ENCODE results near the gene PAX8. TPM values are rescaled to one million over a fixed set of nuclear protein-coding genes. Genes with fewer than 3 reads are reported as not detected.
A peak's percentile ranks its signal among the peaks of the same experiment; 100 is the strongest.

The PAX8 gene
- total RNA-seq, 4 donors from 2014 or later: 0.58 to 2.1 (median 1.1) TPM

DNA sequence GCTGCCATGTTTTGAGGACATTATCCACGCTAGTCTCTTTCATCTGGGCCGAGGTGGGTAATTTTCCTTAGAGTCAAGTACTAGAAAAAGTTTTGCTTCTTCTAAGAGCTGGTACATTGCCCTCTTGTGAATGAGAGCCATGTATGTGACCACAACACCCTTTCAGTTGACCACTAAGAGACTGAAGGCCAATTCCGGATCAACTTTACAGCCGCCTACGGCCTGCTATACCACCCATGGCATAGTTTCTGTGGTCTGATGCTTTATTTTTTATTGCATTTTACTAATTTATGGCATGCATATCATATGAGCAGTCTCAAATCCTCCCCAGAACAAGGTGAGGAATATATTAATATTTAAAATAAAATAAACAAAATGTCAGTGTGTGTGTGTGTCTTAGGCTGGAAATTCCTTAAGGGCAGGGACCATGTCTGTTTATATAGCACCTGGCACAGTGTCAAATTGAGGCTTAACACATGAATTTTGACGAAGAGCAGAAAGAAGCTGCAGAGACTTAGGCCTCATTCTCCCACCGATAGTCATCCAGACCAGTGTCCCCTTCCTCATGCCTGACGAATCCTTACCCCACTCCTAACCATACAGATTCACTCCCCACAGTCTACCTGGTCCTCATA is 69.6 kb downstream of the PAX8 start:
- intact Hi-C loops (cut with DNase I): no loop called here
- Histone ChIP-seq H3K4me3 (no peak overlapping the region), H3K36me3 (no peaks in the 10 kb centered on the region), H3K4me1 (peaks cover 27 to 48% (median 42%) of the 10 kb centered on the region in 4 donors), H3K27ac (replicated peaks in 1 of 4) (peak overlapping the region in 2 of 4 donors; percentile 50 to 61), H3K27me3 (no peaks in the 10 kb centered on the region), H3K9me3 (no peaks in the 10 kb centered on the region)
- no peak for DNase-seq (ENCODE audit: extremely low spot score)
- TF ChIP-seq, protein P1, sequence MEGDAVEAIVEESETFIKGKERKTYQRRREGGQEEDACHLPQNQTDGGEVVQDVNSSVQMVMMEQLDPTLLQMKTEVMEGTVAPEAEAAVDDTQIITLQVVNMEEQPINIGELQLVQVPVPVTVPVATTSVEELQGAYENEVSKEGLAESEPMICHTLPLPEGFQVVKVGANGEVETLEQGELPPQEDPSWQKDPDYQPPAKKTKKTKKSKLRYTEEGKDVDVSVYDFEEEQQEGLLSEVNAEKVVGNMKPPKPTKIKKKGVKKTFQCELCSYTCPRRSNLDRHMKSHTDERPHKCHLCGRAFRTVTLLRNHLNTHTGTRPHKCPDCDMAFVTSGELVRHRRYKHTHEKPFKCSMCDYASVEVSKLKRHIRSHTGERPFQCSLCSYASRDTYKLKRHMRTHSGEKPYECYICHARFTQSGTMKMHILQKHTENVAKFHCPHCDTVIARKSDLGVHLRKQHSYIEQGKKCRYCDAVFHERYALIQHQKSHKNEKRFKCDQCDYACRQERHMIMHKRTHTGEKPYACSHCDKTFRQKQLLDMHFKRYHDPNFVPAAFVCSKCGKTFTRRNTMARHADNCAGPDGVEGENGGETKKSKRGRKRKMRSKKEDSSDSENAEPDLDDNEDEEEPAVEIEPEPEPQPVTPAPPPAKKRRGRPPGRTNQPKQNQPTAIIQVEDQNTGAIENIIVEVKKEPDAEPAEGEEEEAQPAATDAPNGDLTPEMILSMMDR (IDR thresholded peaks at IDR 0.05): no peak
- TF ChIP-seq POLR2A (IDR thresholded peaks at IDR 0.05; ENCODE audit: low read depth) (no peak), POLR2AphosphoS5 (IDR thresholded peaks at IDR 0.05) (peak in 1 of 2 donors; percentile 42), EP300 (IDR thresholded peaks at IDR 0.05) (no peak)
- 71% methylated on average over 8 of the region's 8 CpGs for WGBS

DNA sequence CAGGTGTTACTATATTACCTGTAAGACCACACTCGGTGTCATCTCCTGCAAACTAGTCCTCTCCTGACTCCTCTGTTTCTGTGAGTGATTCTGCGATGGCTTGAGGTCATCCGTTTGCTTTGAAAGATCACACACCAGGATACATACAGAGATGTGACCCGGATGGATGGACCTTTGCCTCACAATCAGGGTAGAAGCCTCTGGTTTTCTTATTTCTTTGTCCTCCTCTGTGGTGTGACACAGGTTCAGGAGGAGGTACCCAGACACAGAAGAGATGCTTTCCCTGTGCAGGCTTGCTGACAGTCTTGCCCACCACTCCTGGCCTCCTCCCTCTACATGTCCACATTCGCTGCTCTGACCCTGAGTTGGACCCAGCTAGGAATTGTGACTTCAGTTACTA is 70.3 kb downstream of the PAX8 start:
- no peak for DNase-seq (ENCODE audit: extremely low spot score)
- no peak for TF ChIP-seq POLR2AphosphoS5 (IDR thresholded peaks at IDR 0.05)
- TF ChIP-seq, protein P1 (IDR thresholded peaks at IDR 0.05): no peak
- no peak for TF ChIP-seq POLR2A (IDR thresholded peaks at IDR 0.05; ENCODE audit: low read depth)
- no peak for TF ChIP-seq EP300 (IDR thresholded peaks at IDR 0.05)
- H3K36me3 ChIP-seq: no peaks in the 10 kb centered on the region
- no peaks in the 10 kb centered on the region for H3K27me3 ChIP-seq
- H3K4me3 ChIP-seq: no peak overlapping the region
- H3K9me3 ChIP-seq: no peaks in the 10 kb centered on the region
- H3K4me1 ChIP-seq: peaks cover 27 to 50% (median 42%) of the 10 kb centered on the region in 4 donors
- intact Hi-C loops (cut with DNase I): no loop called here
- WGBS: 91% methylated on average over 5 of the region's 5 CpGs
- H3K27ac ChIP-seq (replicated peaks in 1 of 4): peak overlapping the region in 1 of 4 donors; percentile 20

DNA sequence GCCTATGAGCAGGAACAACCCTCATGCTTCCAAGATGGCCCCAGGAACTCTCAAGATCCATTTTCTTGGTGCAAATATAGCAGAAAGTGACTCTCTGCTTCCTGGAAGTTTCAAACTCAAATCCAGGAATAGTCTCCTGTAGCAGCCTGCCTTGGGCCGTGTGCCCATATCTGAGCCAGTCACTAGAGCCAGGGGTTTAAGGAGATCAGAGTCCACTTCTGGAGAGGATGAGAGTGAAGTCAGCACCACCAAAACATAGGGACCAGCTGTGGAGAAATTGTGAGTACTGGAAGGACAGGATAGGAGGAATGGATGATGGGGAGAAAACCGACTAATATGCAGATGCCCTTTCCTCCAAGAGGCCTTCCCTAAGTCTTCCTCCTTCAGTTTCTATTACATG is 71.7 kb downstream of the PAX8 start:
- Histone ChIP-seq H3K27ac (replicated peaks in 1 of 4) (no peak overlapping the region), H3K4me3 (no peak overlapping the region), H3K4me1 (peaks cover 17 to 41% (median 31%) of the 10 kb centered on the region in 4 donors), H3K9me3 (no peaks in the 10 kb centered on the region), H3K27me3 (no peaks in the 10 kb centered on the region), H3K36me3 (no peaks in the 10 kb centered on the region)
- WGBS: 74% methylated on average over 2 of the region's 2 CpGs
- DNase-seq (ENCODE audit: extremely low spot score): no peak
- TF ChIP-seq POLR2AphosphoS5 (IDR thresholded peaks at IDR 0.05): no peak
- TF ChIP-seq, protein P1 (IDR thresholded peaks at IDR 0.05): no peak
- no peak for TF ChIP-seq POLR2A (IDR thresholded peaks at IDR 0.05; ENCODE audit: low read depth)
- no peak for TF ChIP-seq EP300 (IDR thresholded peaks at IDR 0.05)
- intact Hi-C loops (cut with DNase I): no loop called here

DNA sequence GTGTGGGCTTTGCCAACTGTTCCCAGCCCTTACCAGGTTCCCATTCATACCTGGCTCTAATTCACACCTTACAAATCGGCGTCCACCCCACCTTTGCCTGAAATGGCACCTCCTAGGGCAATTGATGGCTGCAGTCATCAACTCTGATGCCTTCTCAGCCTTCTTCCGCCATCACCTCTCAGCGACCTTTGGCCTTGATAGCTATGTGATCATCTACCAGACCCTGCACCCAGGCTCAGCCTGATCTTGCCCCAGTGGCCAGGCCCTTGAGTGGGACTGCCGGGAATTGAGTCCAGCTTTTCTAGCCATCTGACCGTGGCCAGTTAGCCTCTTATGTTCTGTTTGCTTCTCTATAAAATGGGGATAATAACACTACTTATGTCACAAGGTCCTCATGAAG is 72.5 kb downstream of the PAX8 start:
- DNase-seq (ENCODE audit: extremely low spot score): no peak
- Histone ChIP-seq H3K36me3 (no peaks in the 10 kb centered on the region), H3K4me1 (peaks cover 9 to 33% (median 24%) of the 10 kb centered on the region in 4 donors), H3K27me3 (no peaks in the 10 kb centered on the region), H3K27ac (replicated peaks in 1 of 4) (no peak overlapping the region), H3K4me3 (no peak overlapping the region), H3K9me3 (no peaks in the 10 kb centered on the region)
- intact Hi-C loops (cut with DNase I): no loop called here
- TF ChIP-seq, protein P1 (IDR thresholded peaks at IDR 0.05): no peak
- TF ChIP-seq EP300 (IDR thresholded peaks at IDR 0.05) (no peak), POLR2A (IDR thresholded peaks at IDR 0.05; ENCODE audit: low read depth) (no peak), POLR2AphosphoS5 (IDR thresholded peaks at IDR 0.05) (no peak)
- 96% methylated on average over 6 of the region's 6 CpGs for WGBS
